GM12878 (cell line): ENCODE results near the gene RNF150. TPM values are rescaled to one million over a fixed set of nuclear protein-coding genes. Genes with fewer than 3 reads are reported as not detected.

Source experiments
- ESRRA ChIP-seq: IDR thresholded peaks from 2 replicates; pipeline ENCODE4 v1.6.1; 2012; ENCODE audit warnings: mild to moderate bottlenecking, low read length, improper control_type of control experiment
- MYB ChIP-seq: fragments of 150-350 bp; IDR thresholded peaks from 2 replicates; pipeline ENCODE4 v1.6.1; 2014; ENCODE audit warnings: mild to moderate bottlenecking, low read depth, low read length, borderline replicate concordance
- NFXL1 ChIP-seq: fragments of 450-650 bp; IDR thresholded peaks from 2 replicates; pipeline ENCODE4 v1.6.1; 2017; ENCODE audit warnings: antibody characterized with exemption, mild to moderate bottlenecking, borderline replicate concordance
- NFYB ChIP-seq: IDR thresholded peaks from 2 replicates; pipeline ENCODE4 v1.6.1; 2011; ENCODE audit warnings: low read depth, mild to moderate bottlenecking, low read length, improper control_type of control experiment, moderate library complexity; ENCODE audit not compliant: insufficient read depth
- PML ChIP-seq: IDR thresholded peaks from 2 replicates; pipeline ENCODE4 v1.6.1; 2012; ENCODE audit warnings: low read length, inconsistent platforms
- POLR2AphosphoS5 ChIP-seq: IDR thresholded peaks from 2 replicates; pipeline ENCODE4 v1.6.1; 2011; ENCODE audit warnings: mild to moderate bottlenecking, low read length, inconsistent platforms
- RCOR1 ChIP-seq: conservative IDR thresholded peaks from 2 replicates; pipeline ENCODE4 v1.6.1; 2012; ENCODE audit warnings: low read depth, low read length, improper control_type of control experiment
- TAF1 ChIP-seq: IDR thresholded peaks from 2 replicates; pipeline ENCODE4 v1.6.1; 2011; ENCODE audit warnings: mild to moderate bottlenecking, low read depth, low read length, borderline replicate concordance
- WRNIP1 ChIP-seq: IDR thresholded peaks from 2 replicates; pipeline ENCODE4 v1.6.1; 2011; ENCODE audit warnings: low read depth, low read length, improper control_type of control experiment, borderline replicate concordance
- ZZZ3 ChIP-seq: IDR thresholded peaks from 2 replicates; pipeline ENCODE4 v1.6.1; 2011; ENCODE audit warnings: low read depth; ENCODE audit not compliant: control insufficient read depth, insufficient read length
- polyA plus RNA-seq, 11 experiments: library from polyadenylated mRNA; depleted of rRNA in 4 of 11; unstranded in 6 of 11; stranded (reverse) in 5 of 11; fragments of >200 nt; fragmentation: Nextera tagmentation in 4 of 11; fragmentation: Illumina TruSeq in 1 of 11; extraction: Ambion mirVana in 4 of 11; extraction: Trizol in 1 of 11; gene quantifications; 1 replicate in 1 of 11; 2 replicates in 10 of 11; pipeline versions ENCODE4 v1.2.1 to v1.2.3, GENCODE V29; 2011 to 2016; ENCODE audit warnings: inconsistent platforms in 2 of 11, missing spikeins in 2 of 11, low read depth in 1 of 11
- total RNA-seq, 4 experiments: library from RNA; depleted of rRNA in 3 of 4; stranded (reverse); fragments of >200 nt in 3 of 4; fragmentation: Illumina TruSeq in 1 of 4; extraction: Trizol in 1 of 4; gene quantifications; 2 replicates each; pipeline versions ENCODE4 v1.2.1 to v1.2.3, GENCODE V29; 2013 to 2021
- TF ChIP-seq, protein P1 (sequence below), 3 experiments: IDR thresholded peaks in 2 of 3; conservative IDR thresholded peaks in 1 of 3; 2 replicates each; pipeline ENCODE4 v1.5.1; 2011; ENCODE audit warnings: low read depth in 3 of 3, low read length in 3 of 3, mild to moderate bottlenecking in 3 of 3, control low read depth in 2 of 3, moderate library complexity in 2 of 3, inconsistent platforms in 1 of 3, mixed read lengths in 1 of 3; ENCODE audit not compliant: control insufficient read depth in 2 of 3, insufficient read depth in 1 of 3; ENCODE audit errors: extremely low read depth in 1 of 3
- TF ChIP-seq, protein P2 (sequence below): IDR thresholded peaks from 2 replicates; pipeline ENCODE4 v1.6.1; 2012; ENCODE audit warnings: low read depth, low read length, improper control_type of control experiment

Gene RNF150
- total and polyA plus RNA-seq, 10 of the 15 experiments (the other 5 are each of a cell fraction or from before 2014, with no cell fraction given): 0.01 to 2.3 (median 0.04) TPM; not detected in 6

DNA sequence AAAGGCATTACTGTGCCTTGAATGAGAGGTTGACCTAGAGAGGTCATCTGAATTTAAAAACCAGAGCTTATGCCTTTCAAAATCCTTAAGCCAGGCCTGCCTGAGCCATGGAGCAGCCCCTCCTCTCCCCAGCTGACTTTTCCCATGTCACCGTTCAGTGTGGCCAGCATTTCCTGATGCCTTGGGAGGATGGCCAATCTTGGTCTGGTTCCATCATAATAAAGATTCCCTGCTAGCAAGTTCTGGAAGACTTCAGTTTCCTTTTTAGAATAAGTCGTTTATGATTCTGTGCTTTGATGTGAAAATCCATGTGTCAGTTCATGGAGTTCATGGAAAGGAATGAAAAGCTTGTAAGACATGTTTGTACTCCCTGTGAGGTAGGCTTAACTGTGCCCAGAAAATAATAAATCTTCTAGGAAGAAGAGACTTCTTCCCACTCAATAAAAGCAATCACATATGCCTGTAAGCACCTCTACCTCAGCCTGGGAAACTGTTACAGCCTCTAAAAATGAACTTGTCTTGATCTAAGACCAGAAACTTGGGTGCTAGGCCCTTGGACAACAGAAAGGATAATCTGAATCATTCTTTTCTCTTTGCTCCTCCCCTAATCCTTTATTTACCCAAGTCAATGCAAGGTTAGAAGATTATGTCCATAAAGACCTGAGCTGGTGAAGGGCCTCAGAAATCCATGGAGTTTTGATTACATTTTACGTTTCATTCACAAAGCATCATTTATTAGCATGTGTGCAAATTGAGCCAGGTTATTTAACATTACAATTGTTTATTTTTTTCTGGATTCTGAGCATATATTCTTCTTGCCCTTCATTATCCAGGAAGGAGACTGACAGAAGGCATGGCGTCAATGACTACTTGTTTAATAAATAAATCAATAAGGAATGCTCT lies 293.1 kb downstream of the RNF150 start (continued):
- TF ChIP-seq TAF1: no peak
- TF ChIP-seq NFYB: no peak
- no peak for TF ChIP-seq PML
- TF ChIP-seq MYB: no peak
- no peak for TF ChIP-seq ESRRA
- TF ChIP-seq, protein P1, sequence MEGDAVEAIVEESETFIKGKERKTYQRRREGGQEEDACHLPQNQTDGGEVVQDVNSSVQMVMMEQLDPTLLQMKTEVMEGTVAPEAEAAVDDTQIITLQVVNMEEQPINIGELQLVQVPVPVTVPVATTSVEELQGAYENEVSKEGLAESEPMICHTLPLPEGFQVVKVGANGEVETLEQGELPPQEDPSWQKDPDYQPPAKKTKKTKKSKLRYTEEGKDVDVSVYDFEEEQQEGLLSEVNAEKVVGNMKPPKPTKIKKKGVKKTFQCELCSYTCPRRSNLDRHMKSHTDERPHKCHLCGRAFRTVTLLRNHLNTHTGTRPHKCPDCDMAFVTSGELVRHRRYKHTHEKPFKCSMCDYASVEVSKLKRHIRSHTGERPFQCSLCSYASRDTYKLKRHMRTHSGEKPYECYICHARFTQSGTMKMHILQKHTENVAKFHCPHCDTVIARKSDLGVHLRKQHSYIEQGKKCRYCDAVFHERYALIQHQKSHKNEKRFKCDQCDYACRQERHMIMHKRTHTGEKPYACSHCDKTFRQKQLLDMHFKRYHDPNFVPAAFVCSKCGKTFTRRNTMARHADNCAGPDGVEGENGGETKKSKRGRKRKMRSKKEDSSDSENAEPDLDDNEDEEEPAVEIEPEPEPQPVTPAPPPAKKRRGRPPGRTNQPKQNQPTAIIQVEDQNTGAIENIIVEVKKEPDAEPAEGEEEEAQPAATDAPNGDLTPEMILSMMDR (IDR thresholded peaks at IDR 0.05 in 2 of 3, conservative IDR thresholded peaks at IDR 0.05 in 1 of 3; ENCODE audit: control insufficient read depth in 2 of 3, extremely low read depth in 1 of 3, insufficient read depth in 1 of 3, low read depth in 3 of 3, low read length in 3 of 3): no peak
- TF ChIP-seq NFXL1: no peak
- TF ChIP-seq POLR2AphosphoS5: no peak
- TF ChIP-seq, protein P2, sequence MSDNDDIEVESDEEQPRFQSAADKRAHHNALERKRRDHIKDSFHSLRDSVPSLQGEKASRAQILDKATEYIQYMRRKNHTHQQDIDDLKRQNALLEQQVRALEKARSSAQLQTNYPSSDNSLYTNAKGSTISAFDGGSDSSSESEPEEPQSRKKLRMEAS: no peak
- TF ChIP-seq WRNIP1: no peak
- no peak for TF ChIP-seq RCOR1
- TF ChIP-seq ZZZ3: no peak
